ENCODE results near the gene CDK5RAP2. TPM values are rescaled to one million over a fixed set of nuclear protein-coding genes. Genes with fewer than 3 reads are reported as not detected.

The CDK5RAP2 gene
- total RNA-seq, 4 donors from 2014 or later, result 57.4 to 86.3 (median 70.3) TPM

GRCh38 chr9:120452631-120453030 is 127.3 kb downstream of the CDK5RAP2 start:
- TF ChIP-seq CTCF (IDR thresholded peaks at IDR 0.05 in 4 of 5, conservative IDR thresholded peaks at IDR 0.05 in 1 of 5) (no peak), POLR2A (IDR thresholded peaks at IDR 0.05) (no peak)
- ATAC-seq (no peak), DNase-seq (no peak)
- Histone ChIP-seq H3K4me3 (no peak overlapping the region), H3K4me1 (peaks cover 0 to 5% of the 10 kb centered on the region in 2 donors), H3K9me3 (no peaks in the 10 kb centered on the region), H3K27me3 (no peaks in the 10 kb centered on the region), H3K27ac (no peak overlapping the region), H3K36me3 (peaks cover 0 to 14% of the 10 kb centered on the region in 2 donors)
- intact Hi-C loops (cut with DNase I; ENCODE audit: low total_unique reads) (no loop called here), in situ Hi-C loops (cut with MboI; ENCODE audit: low sequenced_read_pairs in 4 of 4) (loop anchor here in 2 of 4 donors (25.0 kb wide), 2 partner anchors 490 to 890 kb away; no protein-coding TSS in a partner anchor)

DNA sequence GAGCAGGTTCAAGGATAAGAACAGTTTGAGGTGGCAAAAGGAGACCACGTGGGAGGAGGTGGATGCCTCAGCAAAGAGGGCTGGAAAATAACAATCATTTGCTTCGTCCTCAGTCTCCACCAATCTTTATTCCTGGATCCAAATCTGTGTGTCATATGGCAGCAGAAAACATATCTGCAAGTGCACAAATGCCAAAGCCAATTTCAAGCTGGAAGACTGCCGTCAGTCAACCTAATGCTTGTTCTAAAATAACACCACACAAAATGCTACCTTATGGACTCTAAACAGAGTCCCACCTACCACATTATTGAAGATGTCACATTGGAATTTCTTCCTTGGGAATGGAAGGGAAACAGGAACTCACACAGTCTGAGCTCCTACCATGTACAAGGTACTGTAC is 129.1 kb downstream of the CDK5RAP2 start:
- H3K36me3 ChIP-seq, result no peaks in the 10 kb centered on the region
- no peak for TF ChIP-seq POLR2A (IDR thresholded peaks at IDR 0.05)
- TF ChIP-seq CTCF (IDR thresholded peaks at IDR 0.05 in 4 of 5, conservative IDR thresholded peaks at IDR 0.05 in 1 of 5), result no peak
- no peaks in the 10 kb centered on the region for H3K27me3 ChIP-seq
- ATAC-seq, result no peak
- no peak overlapping the region for H3K27ac ChIP-seq
- in situ Hi-C loops (cut with MboI; ENCODE audit: low sequenced_read_pairs in 4 of 4) (loop anchor here in 2 of 4 donors (25.0 kb wide), 2 partner anchors 489 to 889 kb away; no protein-coding TSS in a partner anchor), intact Hi-C loops (cut with DNase I; ENCODE audit: low total_unique reads) (no loop called here)
- no peaks in the 10 kb centered on the region for H3K9me3 ChIP-seq
- DNase-seq, result no peak
- H3K4me1 ChIP-seq, result peaks cover 0 to 5% of the 10 kb centered on the region in 2 donors
- no peak overlapping the region for H3K4me3 ChIP-seq

DNA sequence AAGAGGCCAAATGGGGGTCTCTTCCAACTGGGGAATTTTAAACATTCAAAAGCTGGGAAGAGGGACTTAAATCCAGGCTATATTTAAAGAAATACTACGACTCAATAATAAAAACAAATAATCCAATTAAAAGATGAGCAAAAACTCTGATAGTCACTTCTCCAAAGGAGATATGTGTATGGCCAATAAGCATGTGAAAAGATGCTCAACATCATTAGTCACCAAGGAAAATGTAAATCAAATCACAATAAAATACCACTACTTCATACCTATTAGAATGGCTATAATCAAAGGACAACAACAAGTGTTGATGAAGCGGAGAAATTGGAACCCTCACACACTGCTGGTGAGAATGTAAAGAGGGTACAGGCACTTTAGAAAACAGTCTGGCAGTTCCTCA is 130.4 kb downstream of the CDK5RAP2 start:
- intact Hi-C loops (cut with DNase I; ENCODE audit: low total_unique reads) (no loop called here), in situ Hi-C loops (cut with MboI; ENCODE audit: low sequenced_read_pairs in 4 of 4) (no loop called here)
- no peak for TF ChIP-seq CTCF (IDR thresholded peaks at IDR 0.05 in 4 of 5, conservative IDR thresholded peaks at IDR 0.05 in 1 of 5)
- no peak for TF ChIP-seq POLR2A (IDR thresholded peaks at IDR 0.05)
- no peaks in the 10 kb centered on the region for H3K27me3 ChIP-seq
- H3K27ac ChIP-seq, result no peak overlapping the region
- no peak for ATAC-seq
- no peak overlapping the region for H3K4me3 ChIP-seq
- H3K9me3 ChIP-seq, result no peaks in the 10 kb centered on the region
- DNase-seq, result no peak
- H3K4me1 ChIP-seq, result peaks cover 0 to 5% of the 10 kb centered on the region in 2 donors
- H3K36me3 ChIP-seq, result no peaks in the 10 kb centered on the region

DNA sequence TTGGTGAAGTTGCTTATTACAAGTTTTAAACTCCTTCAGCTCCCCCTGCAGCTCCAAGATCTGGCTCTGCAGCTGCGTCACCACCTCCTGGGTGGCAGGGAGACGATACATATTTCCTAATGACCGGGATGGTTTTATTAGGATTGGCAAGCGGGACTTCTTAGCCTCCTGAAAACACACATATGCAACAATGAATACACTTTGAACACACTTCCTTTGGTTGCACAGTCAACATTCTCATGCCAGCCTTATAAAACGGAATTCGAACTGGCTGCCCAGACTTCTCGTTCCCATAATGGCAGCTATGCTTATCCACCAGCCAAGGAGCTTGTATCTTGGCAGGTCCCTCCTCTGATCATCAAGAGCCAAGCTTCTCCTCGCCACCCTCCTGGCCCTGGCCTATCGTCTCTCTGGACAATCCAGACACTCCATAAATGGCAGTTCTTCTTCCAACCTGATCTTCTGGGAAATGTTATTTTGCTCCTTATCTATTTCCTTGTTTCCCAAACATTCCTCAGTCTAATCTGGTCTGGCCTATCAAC is 131.9 kb downstream of the CDK5RAP2 start:
- TF ChIP-seq POLR2A (IDR thresholded peaks at IDR 0.05), result no peak
- intact Hi-C loops (cut with DNase I; ENCODE audit: low total_unique reads) (no loop called here), in situ Hi-C loops (cut with MboI; ENCODE audit: low sequenced_read_pairs in 4 of 4) (no loop called here)
- Histone ChIP-seq H3K9me3 (no peaks in the 10 kb centered on the region), H3K4me1 (peaks cover 0 to 5% of the 10 kb centered on the region in 2 donors), H3K27me3 (no peaks in the 10 kb centered on the region), H3K27ac (no peak overlapping the region), H3K4me3 (no peak overlapping the region), H3K36me3 (peaks cover 0 to 3% of the 10 kb centered on the region in 2 donors)
- no peak for ATAC-seq
- no peak for DNase-seq

DNA sequence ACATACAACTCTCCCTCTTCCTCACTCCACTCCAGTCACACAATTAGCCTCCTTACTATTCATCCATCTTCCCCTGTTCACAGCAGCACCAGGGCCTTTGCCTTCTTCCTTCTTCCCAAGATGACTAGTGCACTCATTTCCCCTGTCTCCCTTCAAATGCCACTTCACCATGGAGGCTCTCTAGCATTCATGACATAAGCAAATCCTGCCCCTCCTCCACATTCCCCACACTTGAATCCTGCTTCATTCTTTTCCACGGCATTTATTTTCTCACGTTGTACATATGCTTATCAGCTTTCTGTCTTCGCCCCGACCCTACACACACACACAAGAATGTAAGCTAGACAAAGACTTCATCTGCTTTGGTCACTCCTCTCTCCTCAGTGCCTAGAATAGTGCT is 133.3 kb downstream of the CDK5RAP2 start:
- in situ Hi-C loops (cut with MboI; ENCODE audit: low sequenced_read_pairs in 4 of 4), result no loop called here
- no peaks in the 10 kb centered on the region for H3K27me3 ChIP-seq
- no peak for TF ChIP-seq POLR2A (IDR thresholded peaks at IDR 0.05)
- TF ChIP-seq CTCF (IDR thresholded peaks at IDR 0.05 in 4 of 5, conservative IDR thresholded peaks at IDR 0.05 in 1 of 5), result no peak
- no peaks in the 10 kb centered on the region for H3K9me3 ChIP-seq
- H3K36me3 ChIP-seq, result peaks cover 0 to 10% of the 10 kb centered on the region in 2 donors
- peaks cover 0 to 5% of the 10 kb centered on the region in 2 donors for H3K4me1 ChIP-seq
- intact Hi-C loops (cut with DNase I; ENCODE audit: low total_unique reads), result no loop called here
- no peak overlapping the region for H3K27ac ChIP-seq
- no peak overlapping the region for H3K4me3 ChIP-seq
- DNase-seq (no peak), ATAC-seq (no peak)
